ENCODE results near the gene LDB3.

GRCh38 chr10:86644152-86644793, 24.0 kb upstream of the LDB3 start:
- TF ChIP-seq CTCF (IDR thresholded peaks at IDR 0.05; ENCODE audit: low read length): no peak
- TF ChIP-seq EZH2phosphoT487 (IDR thresholded peaks at IDR 0.05; ENCODE audit: low read length): no peak
- no peak for TF ChIP-seq EZH2 (optimal IDR thresholded peaks at IDR 0.05; ENCODE audit: low read depth, low read length)
